HepG2 (cell line): ENCODE measurements around the gene SMIM1. TPM values are rescaled to one million over a fixed set of nuclear protein-coding genes. Genes with fewer than 3 reads are reported as not detected.

ENCODE experiments used
- ATAC-seq: fragments of 200-7000 bp; cut with Tn5 transposase; 3 replicates; pipeline ENCODE4 v1.9.1; 2020; ENCODE audit warnings: mild to moderate bottlenecking, moderate library complexity
- BruUV-seq: library from RNA; stranded (reverse); fragments of 400-500 nt; replicated peaks from 2 replicates; lab custom pipeline; 2021; lab: Mats Ljungman, UMichigan
- CTCF ChIA-PET: fragments of 300-600 bp; formaldehyde crosslinking; extraction: SDS; loops from one replicate; lab custom pipeline; 2021; ENCODE audit warnings: low total read pairs, inconsistent platforms, low intra/inter-chr PET ratio; lab: Yijun Ruan, JAX
- POLR2A ChIA-PET: fragments of 350-600 bp; sonication (Branson Sonifier 250); formaldehyde crosslinking; loops from one replicate; lab custom pipeline; 2020; ENCODE audit warnings: antibody characterized with exemption, inconsistent platforms; lab: Yijun Ruan, JAX
- DNase-seq: peaks from one replicate; pipeline ENCODE4 v3.0.0-alpha.2; 2015; ENCODE audit warnings: low spot score
- FAIRE-seq: peaks from 3 replicates; lab custom pipeline; 2011; peaks lifted over from hg19 to GRCh38; lab: Jason Lieb, UNC
- H2AFZ ChIP-seq: one replicate; pipeline ENCODE4 v1.6.1; 2011; ENCODE audit warnings: low read length, inconsistent platforms
- H3K27ac ChIP-seq: fragments of 300-600 bp; 3 replicates; pipeline ENCODE4 v1.8.0; 2011; ENCODE audit warnings: mixed run types, mild to moderate bottlenecking, mixed read lengths, low read length, inconsistent platforms; ENCODE audit not compliant: insufficient read depth; ENCODE audit errors: extremely low read length
- H3K27me3 ChIP-seq, 2 experiments: fragments of 200-600 bp in 1 of 2; 2 replicates in 1 of 2; 3 replicates in 1 of 2; pipeline versions ENCODE4 v1.6.0 to v1.8.0; 2011; ENCODE audit warnings: low read length in 2 of 2, mild to moderate bottlenecking in 2 of 2, moderate library complexity in 2 of 2, inconsistent platforms in 1 of 2; ENCODE audit not compliant: insufficient read depth in 2 of 2, control insufficient read depth in 1 of 2
- H3K36me3 ChIP-seq, 2 experiments: fragments of 200-600 bp in 1 of 2; replicated peaks in 1 of 2; 2 replicates in 1 of 2; 3 replicates in 1 of 2; pipeline versions ENCODE4 v1.5.1 to v1.8.0; 2011; ENCODE audit warnings: low read length in 2 of 2, inconsistent platforms in 1 of 2; ENCODE audit not compliant: insufficient read depth in 2 of 2, control insufficient read depth in 1 of 2
- H3K4me1 ChIP-seq: 2 replicates; pipeline ENCODE4 v1.5.1; 2012; ENCODE audit warnings: low read length, inconsistent platforms; ENCODE audit not compliant: insufficient read depth
- H3K4me2 ChIP-seq: 2 replicates; pipeline ENCODE4 v1.6.0; 2011; ENCODE audit warnings: low read depth, low read length, inconsistent platforms
- H3K4me3 ChIP-seq, 3 experiments: fragments of 200-600 bp in 1 of 3; sonication (generic), shearing (Covaris generic) in 1 of 3; replicated peaks in 1 of 3; 2 replicates each; pipeline ENCODE4 v1.5.1; 2011 to 2016; ENCODE audit warnings: low read length in 3 of 3, inconsistent platforms in 2 of 3, low read depth in 2 of 3, mild to moderate bottlenecking in 2 of 3, control low read depth in 1 of 3, mixed read lengths in 1 of 3; ENCODE audit not compliant: insufficient read depth in 1 of 3
- H3K79me2 ChIP-seq: one replicate; pipeline ENCODE4 v1.6.1; 2011; ENCODE audit warnings: low read length, inconsistent platforms; ENCODE audit not compliant: insufficient read depth
- H3K9ac ChIP-seq: 2 replicates; pipeline ENCODE4 v1.6.0; 2011; ENCODE audit warnings: mild to moderate bottlenecking, low read depth, low read length, inconsistent platforms; ENCODE audit not compliant: insufficient read depth
- H3K9me3 ChIP-seq: 2 replicates; pipeline ENCODE4 v1.5.1; 2012; ENCODE audit warnings: mild to moderate bottlenecking, low read length
- H4K20me1 ChIP-seq: 2 replicates; pipeline ENCODE4 v1.6.0; 2011; ENCODE audit warnings: inconsistent platforms, mild to moderate bottlenecking, low read length, moderate library complexity; ENCODE audit not compliant: insufficient read depth
- FOXA1 ChIP-seq, 2 experiments: fragments of 450-650 bp in 1 of 2; sonication (generic) in 1 of 2; formaldehyde crosslinking in 1 of 2; IDR thresholded peaks; 2 replicates each; pipeline versions ENCODE4 v1.4.0 to v1.6.1; 2016 to 2020; ENCODE audit warnings: missing genetic modification reagents in 1 of 2
- HINFP ChIP-seq: sonication (generic); formaldehyde crosslinking; IDR thresholded peaks from 2 replicates; pipeline ENCODE4 v1.4.0; 2020; ENCODE audit warnings: low read depth, mild to moderate bottlenecking, missing genetic modification reagents
- ISX ChIP-seq: sonication (generic); formaldehyde crosslinking; conservative IDR thresholded peaks from 2 replicates; pipeline ENCODE4 v1.5.0; 2020; ENCODE audit warnings: missing genetic modification reagents
- JDP2 ChIP-seq: sonication (generic); formaldehyde crosslinking; IDR thresholded peaks from 2 replicates; pipeline ENCODE4 v1.8.1; 2022; ENCODE audit warnings: missing genetic modification reagents, borderline replicate concordance
- MTF1 ChIP-seq: sonication (generic); formaldehyde crosslinking; IDR thresholded peaks from 2 replicates; pipeline ENCODE4 v1.5.0; 2020; ENCODE audit warnings: missing genetic modification reagents
- SIX4 ChIP-seq: sonication (generic); formaldehyde crosslinking; IDR thresholded peaks from 2 replicates; pipeline ENCODE4 v1.4.0; 2020; ENCODE audit warnings: missing genetic modification reagents
- TFE3 ChIP-seq: IDR thresholded peaks from 2 replicates; pipeline ENCODE4 v1.6.1; 2016
- TIGD3 ChIP-seq: sonication (generic); formaldehyde crosslinking; IDR thresholded peaks from 2 replicates; pipeline ENCODE4 v1.5.1; 2020; ENCODE audit warnings: mild to moderate bottlenecking, missing genetic modification reagents, borderline replicate concordance
- ZNF282 ChIP-seq: fragments of 450-650 bp; IDR thresholded peaks from 2 replicates; pipeline ENCODE4 v1.6.1; 2018; ENCODE audit not compliant: partially characterized antibody
- ZNF317 ChIP-seq: sonication (generic); formaldehyde crosslinking; IDR thresholded peaks from 2 replicates; pipeline ENCODE4 v1.5.0; 2020; ENCODE audit warnings: mild to moderate bottlenecking, missing genetic modification reagents
- ZNF501 ChIP-seq: sonication (generic); formaldehyde crosslinking; IDR thresholded peaks from 2 replicates; pipeline ENCODE4 v1.5.1; 2020; ENCODE audit warnings: mild to moderate bottlenecking, moderate library complexity, missing genetic modification reagents
- ZNF512B ChIP-seq: sonication (generic); formaldehyde crosslinking; IDR thresholded peaks from 2 replicates; pipeline ENCODE4 v1.5.1; 2020; ENCODE audit warnings: missing genetic modification reagents, mild to moderate bottlenecking, borderline replicate concordance
- ZNF572 ChIP-seq: sonication (generic); formaldehyde crosslinking; IDR thresholded peaks from 2 replicates; pipeline ENCODE4 v1.5.1; 2020; ENCODE audit warnings: mild to moderate bottlenecking, missing genetic modification reagents
- ZNF605 ChIP-seq: sonication (generic); formaldehyde crosslinking; IDR thresholded peaks from 2 replicates; pipeline ENCODE4 v1.8.0; 2022; ENCODE audit warnings: mild to moderate bottlenecking, missing genetic modification reagents
- ZNF709 ChIP-seq: sonication (generic); formaldehyde crosslinking; IDR thresholded peaks from 2 replicates; pipeline ENCODE4 v1.5.0; 2020; ENCODE audit warnings: mild to moderate bottlenecking, missing genetic modification reagents
- ZNF724P ChIP-seq: sonication (generic); formaldehyde crosslinking; IDR thresholded peaks from 2 replicates; pipeline ENCODE4 v1.8.0; 2022; ENCODE audit warnings: missing genetic modification reagents, borderline replicate concordance
- ZNF841 ChIP-seq: sonication (generic); formaldehyde crosslinking; IDR thresholded peaks from 2 replicates; pipeline ENCODE4 v1.8.1; 2023; ENCODE audit warnings: missing genetic modification reagents, borderline replicate concordance
- ZZZ3 ChIP-seq: sonication (generic); formaldehyde crosslinking; IDR thresholded peaks from 2 replicates; pipeline ENCODE4 v1.4.0; 2020; ENCODE audit warnings: missing genetic modification reagents, mild to moderate bottlenecking, borderline replicate concordance
- WGBS: methylation state at CpG from one replicate; pipeline ENCODE4 v1.1.6; 2017; ENCODE audit warnings: low lambda C conversion rate; 5-methylcytosine and 5-hydroxymethylcytosine counted together
- in situ Hi-C: cut with HindIII; loops from 2 replicates; pipeline ENCODE4 v1.10.0; 2017; ENCODE audit warnings: low pct_unique_long_range_greater_than_20kb; ENCODE audit not compliant: extremely low pct_ligation_motif_present
- intact Hi-C: fragments of 100-400 bp; cut with micrococcal nuclease; formaldehyde crosslinking; loops from one replicate; pipeline ENCODE4 v1.10.0; 2022; ENCODE audit not compliant: unreplicated experiment
- polyA plus RNA-seq, 8 experiments: library from polyadenylated mRNA; depleted of rRNA in 3 of 8; stranded (reverse) in 7 of 8; unstranded in 1 of 8; fragments of >200 nt; fragmentation: Illumina TruSeq in 4 of 8; extraction: Trizol in 4 of 8; gene quantifications; 2 replicates each; pipeline versions ENCODE4 v1.2.1 to v1.2.3, GENCODE V29; 2011 to 2016; ENCODE audit warnings: low read depth in 4 of 8, missing spikeins in 1 of 8, mixed read lengths in 1 of 8; ENCODE audit not compliant: insufficient read depth in 1 of 8
- total RNA-seq, 5 experiments: library from RNA; depleted of rRNA; stranded (reverse); fragments of >200 nt; fragmentation: Illumina TruSeq; extraction: Trizol; gene quantifications; 2 replicates each; pipeline ENCODE4 v1.2.3, GENCODE V29; 2016; ENCODE audit warnings: low read depth in 1 of 5

SMIM1 gene
- total and polyA plus RNA-seq, 2 of the 13 experiments (the other 11 are each of a cell fraction or from before 2014, with no cell fraction given), result 12.4 to 56.3 TPM

- DNase-seq, result no peak
- no peak for TF ChIP-seq ISX (CRISPR knock-in tag)
- no peak for TF ChIP-seq TFE3 (CRISPR knock-in tag)
- no peak for TF ChIP-seq TIGD3
- no peak for TF ChIP-seq JDP2
- TF ChIP-seq ZNF512B (CRISPR knock-in tag), result no peak
- no peak for TF ChIP-seq ZNF724P (CRISPR knock-in tag)
- no peak for TF ChIP-seq ZNF282
- TF ChIP-seq ZZZ3 (CRISPR knock-in tag), result no peak
- no peak for TF ChIP-seq ZNF841 (CRISPR knock-in tag)
- TF ChIP-seq MTF1 (CRISPR knock-in tag), result no peak
- no peak for TF ChIP-seq HINFP (CRISPR knock-in tag)
- no peak for TF ChIP-seq ZNF501 (CRISPR knock-in tag)
- TF ChIP-seq ZNF317, result no peak
- no peak for TF ChIP-seq FOXA1 (IDR thresholded peaks at IDR 0.05)
- no peak for TF ChIP-seq FOXA1 (CRISPR knock-in tag; IDR thresholded peaks at IDR 0.05)
- no peak for TF ChIP-seq ZNF572 (CRISPR knock-in tag)
- no peak for TF ChIP-seq ZNF605
- TF ChIP-seq ZNF709, result no peak
- no peak for TF ChIP-seq SIX4 (CRISPR knock-in tag)
These were observed 44.0 kb downstream of the SMIM1 start for GRCh38 chr1:3816331-3817137.

More at GRCh38 chr1:3816331-3817137, 44.0 kb downstream of the SMIM1 start:
- 93% methylated on average over 31 of the region's 38 CpGs for WGBS
- Histone ChIP-seq H3K9me3 (no peaks in the 10 kb centered on the region), H3K4me3 (no peak overlapping the region), H3K27me3 (no peaks in the 10 kb centered on the region), H3K4me1 (peaks cover 3% of the 10 kb centered on the region; the same call in 1 of the 2 replicates), H2AFZ (no peak overlapping the region), H3K36me3 (peaks cover 3 to 12% of the 10 kb centered on the region in 2 experiments; a peak in 3 of 5 replicates), H3K27ac (no peak overlapping the region), H3K79me2 (no peaks in the 10 kb centered on the region), H3K9ac (no peak overlapping the region), H3K4me2 (no peak overlapping the region), H4K20me1 (no peaks in the 10 kb centered on the region)
- FAIRE-seq (no peak), ATAC-seq (no peak)
- no TSS peak for BruUV-seq
- ChIA-PET POLR2A (no interaction called here), CTCF (no interaction called here)
- in situ Hi-C loops, result no loop called here
- intact Hi-C loops, result no loop called here
